HepG2 (cell line): ENCODE data around the gene PHC1.
"Not testable (repeated sequence)": the region's sequence is repeated elsewhere in the genome, so short reads cannot be mapped to it uniquely, and the experiment has no call there.

ENCODE experiments used
- BRD4 ChIP-seq: sonication (generic); formaldehyde crosslinking; IDR thresholded peaks from 2 replicates; pipeline ENCODE4 v1.4.0; 2020; ENCODE audit warnings: missing genetic modification reagents
- EP300 ChIP-seq, 3 experiments: sonication (generic) in 1 of 3; formaldehyde crosslinking in 1 of 3; IDR thresholded peaks; 2 replicates each; pipeline versions ENCODE4 v1.5.1 to v1.6.1; 2011 to 2020; ENCODE audit warnings: low read depth in 2 of 3, low read length in 2 of 3, borderline replicate concordance in 1 of 3, improper control_type of control experiment in 1 of 3, mild to moderate bottlenecking in 1 of 3, missing genetic modification reagents in 1 of 3, moderate library complexity in 1 of 3
- EZH2 ChIP-seq: conservative IDR thresholded peaks from 2 replicates; pipeline ENCODE4 v1.6.1; 2012; ENCODE audit warnings: mild to moderate bottlenecking, low read depth, low read length, moderate library complexity
- FLYWCH1 ChIP-seq: sonication (generic); formaldehyde crosslinking; IDR thresholded peaks from 2 replicates; pipeline ENCODE4 v1.8.1; 2023; ENCODE audit warnings: mild to moderate bottlenecking, missing genetic modification reagents
- FOXM1 ChIP-seq: sonication (generic); formaldehyde crosslinking; IDR thresholded peaks from 2 replicates; pipeline ENCODE4 v1.5.0; 2020; ENCODE audit warnings: missing genetic modification reagents
- MTA1 ChIP-seq: sonication (generic); formaldehyde crosslinking; IDR thresholded peaks from 2 replicates; pipeline ENCODE4 v1.4.0; 2020; ENCODE audit warnings: missing genetic modification reagents, mild to moderate bottlenecking, borderline replicate concordance
- MXD4 ChIP-seq: IDR thresholded peaks from 2 replicates; pipeline ENCODE4 v1.6.1; 2016; ENCODE audit warnings: mild to moderate bottlenecking, missing biosample characterization, missing genetic modification reagents
- NFATC3 ChIP-seq: sonication (generic); formaldehyde crosslinking; IDR thresholded peaks from 2 replicates; pipeline ENCODE4 v1.5.1; 2020; ENCODE audit warnings: mild to moderate bottlenecking, missing genetic modification reagents
- SKI ChIP-seq: fragments of 450-650 bp; IDR thresholded peaks from one replicate; pipeline ENCODE4 v1.6.1; 2018; ENCODE audit warnings: mild to moderate bottlenecking; ENCODE audit not compliant: partially characterized antibody
- SRF ChIP-seq: IDR thresholded peaks from 2 replicates; pipeline ENCODE4 v1.6.1; 2011; ENCODE audit warnings: mild to moderate bottlenecking, low read depth, low read length, moderate library complexity
- SUZ12 ChIP-seq: fragments of 150-350 bp; IDR thresholded peaks from 2 replicates; pipeline ENCODE4 v1.6.1; 2014; ENCODE audit warnings: low read depth, low read length
- ZSCAN22 ChIP-seq: sonication (generic); formaldehyde crosslinking; IDR thresholded peaks from 2 replicates; pipeline ENCODE4 v1.4.0; 2020; ENCODE audit warnings: mild to moderate bottlenecking, missing genetic modification reagents
- TF ChIP-seq, protein P1 (sequence below): sonication (generic); formaldehyde crosslinking; IDR thresholded peaks from 2 replicates; pipeline ENCODE4 v1.5.0; 2020; ENCODE audit warnings: mild to moderate bottlenecking, missing genetic modification reagents, moderate library complexity

DNA sequence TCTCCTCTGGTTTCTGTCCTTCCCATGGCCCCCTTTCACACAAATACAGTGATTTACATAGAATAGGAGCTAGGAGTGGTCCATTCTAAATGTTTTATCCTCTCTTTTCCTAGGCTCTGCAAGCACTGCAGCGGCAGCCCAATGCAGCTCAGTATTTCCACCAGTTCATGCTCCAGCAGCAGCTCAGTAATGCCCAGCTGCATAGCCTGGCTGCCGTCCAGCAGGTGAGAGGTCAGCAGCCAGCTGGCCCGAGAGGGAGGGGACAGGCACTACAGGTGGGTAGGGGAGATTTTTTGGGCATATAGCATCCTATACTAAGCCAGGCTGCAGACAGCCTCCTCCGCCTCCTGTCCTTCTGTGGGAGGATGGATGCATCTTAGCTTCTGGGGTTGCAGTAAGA, 5.3 kb downstream of the PHC1 start:
- not testable (repeated sequence) for TF ChIP-seq EZH2; FOXM1; BRD4 (CRISPR knock-in tag); SKI; FLYWCH1 (CRISPR knock-in tag); ZSCAN22 (CRISPR knock-in tag); NFATC3 (CRISPR knock-in tag); MTA1 (CRISPR knock-in tag); MXD4 (CRISPR knock-in tag); EP300 (IDR thresholded peaks at IDR 0.05; ENCODE audit: low read depth in 2 of 2, low read length in 2 of 2); EP300 (CRISPR knock-in tag; IDR thresholded peaks at IDR 0.05; ENCODE audit: borderline replicate concordance); SRF; SUZ12
- TF ChIP-seq, protein P1, sequence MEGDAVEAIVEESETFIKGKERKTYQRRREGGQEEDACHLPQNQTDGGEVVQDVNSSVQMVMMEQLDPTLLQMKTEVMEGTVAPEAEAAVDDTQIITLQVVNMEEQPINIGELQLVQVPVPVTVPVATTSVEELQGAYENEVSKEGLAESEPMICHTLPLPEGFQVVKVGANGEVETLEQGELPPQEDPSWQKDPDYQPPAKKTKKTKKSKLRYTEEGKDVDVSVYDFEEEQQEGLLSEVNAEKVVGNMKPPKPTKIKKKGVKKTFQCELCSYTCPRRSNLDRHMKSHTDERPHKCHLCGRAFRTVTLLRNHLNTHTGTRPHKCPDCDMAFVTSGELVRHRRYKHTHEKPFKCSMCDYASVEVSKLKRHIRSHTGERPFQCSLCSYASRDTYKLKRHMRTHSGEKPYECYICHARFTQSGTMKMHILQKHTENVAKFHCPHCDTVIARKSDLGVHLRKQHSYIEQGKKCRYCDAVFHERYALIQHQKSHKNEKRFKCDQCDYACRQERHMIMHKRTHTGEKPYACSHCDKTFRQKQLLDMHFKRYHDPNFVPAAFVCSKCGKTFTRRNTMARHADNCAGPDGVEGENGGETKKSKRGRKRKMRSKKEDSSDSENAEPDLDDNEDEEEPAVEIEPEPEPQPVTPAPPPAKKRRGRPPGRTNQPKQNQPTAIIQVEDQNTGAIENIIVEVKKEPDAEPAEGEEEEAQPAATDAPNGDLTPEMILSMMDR (CRISPR knock-in tag), result not testable (repeated sequence)
